ENCODE data around the gene CXCL12.

Gene CXCL12
- 0 reads per million in 3 experiments for total RNA-seq

- DNase-seq: no peak
These were observed at the start of gene CXCL12 for GRCh38 chr10:44385026-44385695. TSS of gene CXCL12 (minus strand) at chr10:44385097. CDS start at chr10:44385005, 92 bp downstream.

DNA sequence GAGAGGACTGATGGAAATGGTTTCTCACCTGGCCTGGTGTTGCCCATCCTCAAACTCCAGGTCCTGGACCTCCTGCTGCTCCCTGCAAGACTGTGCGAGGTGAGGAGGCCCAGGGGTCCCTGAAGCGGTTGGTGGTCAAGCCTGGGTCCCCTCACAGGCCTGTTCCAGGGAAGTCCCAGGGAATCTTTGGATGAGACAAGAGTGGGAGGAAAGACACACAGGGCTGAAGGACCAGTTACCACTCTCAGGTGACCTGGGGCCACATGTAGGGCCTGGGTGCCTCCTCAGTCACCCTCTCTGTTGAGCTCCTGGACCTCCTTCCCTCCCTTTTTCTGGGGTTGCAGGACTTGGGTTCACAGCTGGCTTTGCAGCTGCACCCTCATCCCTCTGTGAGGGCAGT is 42.6 kb upstream of the CXCL12 start:
- no peak for DNase-seq

- no peak for DNase-seq
These were observed 42.1 kb upstream of the CXCL12 start for GRCh38 chr10:44427037-44427436.

GRCh38 chr10:44426247-44427034 is 41.5 kb upstream of the CXCL12 start:
- DNase-seq: no peak

GRCh38 chr10:44425466-44425865 is 40.6 kb upstream of the CXCL12 start:
- no peak for DNase-seq

DNA sequence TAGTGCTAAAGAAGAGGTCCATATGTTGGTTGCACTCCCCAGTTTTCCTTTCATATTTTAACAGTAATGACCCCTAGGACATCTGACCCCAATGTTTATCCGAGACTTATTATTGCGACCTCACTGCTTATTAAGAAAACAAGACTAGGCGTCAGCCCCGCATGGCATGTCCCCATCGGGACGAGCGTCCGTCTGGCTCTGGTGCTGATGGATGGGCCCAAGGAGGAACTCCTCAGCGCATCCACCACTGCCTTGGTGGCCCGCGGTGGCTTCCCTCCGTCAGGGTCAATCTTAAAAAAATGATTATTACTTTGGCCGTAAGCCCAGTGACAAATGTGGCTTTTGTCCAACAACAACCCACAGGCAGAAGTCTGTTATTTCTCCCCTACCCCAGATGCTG is 40.1 kb upstream of the CXCL12 start:
- DNase-seq: no peak

DNA sequence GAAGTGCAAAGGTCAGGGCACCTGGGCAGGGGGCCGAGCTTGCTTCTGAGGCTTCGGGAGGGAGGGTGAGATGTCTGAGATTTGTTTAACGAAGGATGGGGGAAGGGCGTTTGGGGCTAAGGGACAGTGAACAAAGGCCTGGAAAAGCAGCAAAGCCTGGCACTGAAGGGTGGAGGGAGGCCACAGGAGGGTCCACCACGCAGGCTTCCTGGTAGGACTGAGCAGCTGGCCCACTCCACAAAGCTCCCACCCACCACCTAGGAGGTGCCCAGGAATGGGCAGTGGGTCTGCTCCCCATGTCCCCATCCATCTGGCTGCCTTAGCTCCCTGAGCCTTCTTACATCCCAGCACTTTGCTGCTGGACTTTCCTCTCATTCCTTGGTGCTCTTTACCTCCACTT is 39.4 kb upstream of the CXCL12 start:
- DNase-seq: no peak

DNA sequence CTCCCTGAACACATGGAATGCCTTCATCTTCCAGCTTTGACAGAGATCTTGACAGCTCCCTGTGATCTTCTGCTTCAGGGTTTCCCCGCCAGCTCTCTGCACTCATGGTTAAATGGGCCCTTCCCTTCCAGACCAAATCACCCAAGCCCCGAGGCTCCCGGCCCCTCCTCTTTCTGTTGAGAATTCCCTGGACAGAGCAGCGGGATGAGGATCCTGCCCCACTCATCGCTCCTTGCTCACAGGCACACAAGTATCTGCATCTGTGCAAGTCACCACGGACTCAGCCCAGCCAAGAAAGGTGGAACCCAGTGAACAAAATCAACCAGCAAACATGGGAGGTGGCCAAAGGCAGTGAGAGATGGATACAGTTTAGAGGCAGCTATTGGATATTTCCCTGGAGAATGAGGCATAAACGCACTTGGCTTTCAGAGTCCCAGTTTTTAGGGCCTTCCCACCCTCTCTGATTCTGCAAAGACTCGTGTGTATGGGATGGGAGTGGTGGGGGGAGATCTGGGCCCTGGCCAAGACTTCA is 37.7 kb upstream of the CXCL12 start:
- DNase-seq: no peak

- DNase-seq: no peak
These were observed 37.3 kb upstream of the CXCL12 start for GRCh38 chr10:44422153-44422552.

- DNase-seq: no peak
These were observed 35.1 kb upstream of the CXCL12 start for GRCh38 chr10:44419790-44420549.

DNA sequence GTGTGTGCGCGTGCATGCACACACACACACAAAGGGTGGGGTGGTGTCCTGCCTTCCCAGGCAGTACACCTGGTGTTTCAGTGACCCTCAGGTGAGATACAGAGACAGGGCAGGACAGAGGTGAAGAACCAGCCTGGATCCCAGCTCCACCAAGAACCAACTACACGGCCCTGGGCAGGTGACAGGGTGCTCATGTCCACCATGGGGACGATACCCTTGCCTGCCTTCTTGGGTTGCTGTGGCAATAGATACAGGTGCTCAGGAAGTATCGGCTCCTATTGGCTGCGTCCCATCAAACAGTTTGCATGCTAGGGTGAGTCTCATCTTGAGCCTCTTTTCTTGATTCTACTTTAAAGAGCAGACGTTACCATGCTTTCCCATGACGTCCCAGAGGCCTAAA is 33.7 kb upstream of the CXCL12 start:
- DNase-seq: no peak

DNA sequence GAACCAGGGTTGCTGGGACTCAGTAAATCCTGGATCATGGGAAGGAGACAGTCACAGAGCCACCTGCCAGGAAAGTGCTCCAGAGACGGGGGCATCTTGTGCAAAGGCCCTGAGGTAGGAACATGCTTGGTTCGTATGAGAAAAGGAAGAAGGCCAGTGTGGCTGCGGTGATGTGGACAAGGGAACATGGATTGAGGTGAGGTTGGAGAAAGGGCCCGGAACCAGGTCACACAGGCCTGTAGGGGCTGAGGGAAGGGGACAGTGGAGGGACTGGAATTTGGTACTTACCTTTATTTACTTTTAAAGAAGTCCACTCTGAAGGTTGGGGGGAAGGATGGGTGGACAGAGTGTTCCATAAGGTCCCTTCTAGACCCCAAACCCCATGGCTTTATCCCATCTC is 32.9 kb upstream of the CXCL12 start:
- DNase-seq: no peak

DNA sequence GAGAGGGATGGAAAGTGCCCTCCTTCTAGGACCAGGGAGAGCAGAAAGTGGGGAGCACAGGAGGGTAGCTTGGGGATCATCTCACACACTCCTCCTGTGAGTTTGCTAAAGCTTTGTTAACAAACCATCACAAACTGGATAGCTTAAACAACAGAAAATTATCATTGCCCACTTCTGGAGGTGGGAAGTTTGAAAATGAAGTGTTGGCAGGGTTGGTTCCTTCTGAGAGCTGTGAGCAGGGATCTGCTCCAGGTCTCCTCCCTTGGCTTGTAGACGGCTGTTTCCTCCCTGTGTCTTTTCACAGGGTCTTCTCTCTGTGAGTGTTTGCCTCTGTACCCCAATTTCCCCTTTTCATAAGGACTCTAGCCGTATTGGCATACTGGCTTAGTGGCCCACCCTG is 32.0 kb upstream of the CXCL12 start:
- DNase-seq: no peak

GRCh38 chr10:44416021-44416771 is 31.3 kb upstream of the CXCL12 start:
- DNase-seq: no peak

GRCh38 chr10:44415121-44415520 is 30.2 kb upstream of the CXCL12 start:
- no peak for DNase-seq

GRCh38 chr10:44413416-44413815 is 28.5 kb upstream of the CXCL12 start:
- no peak for DNase-seq

GRCh38 chr10:44411251-44411650 is 26.4 kb upstream of the CXCL12 start:
- DNase-seq: no peak

GRCh38 chr10:44404741-44405437 is 20.0 kb upstream of the CXCL12 start:
- no peak for DNase-seq

DNA sequence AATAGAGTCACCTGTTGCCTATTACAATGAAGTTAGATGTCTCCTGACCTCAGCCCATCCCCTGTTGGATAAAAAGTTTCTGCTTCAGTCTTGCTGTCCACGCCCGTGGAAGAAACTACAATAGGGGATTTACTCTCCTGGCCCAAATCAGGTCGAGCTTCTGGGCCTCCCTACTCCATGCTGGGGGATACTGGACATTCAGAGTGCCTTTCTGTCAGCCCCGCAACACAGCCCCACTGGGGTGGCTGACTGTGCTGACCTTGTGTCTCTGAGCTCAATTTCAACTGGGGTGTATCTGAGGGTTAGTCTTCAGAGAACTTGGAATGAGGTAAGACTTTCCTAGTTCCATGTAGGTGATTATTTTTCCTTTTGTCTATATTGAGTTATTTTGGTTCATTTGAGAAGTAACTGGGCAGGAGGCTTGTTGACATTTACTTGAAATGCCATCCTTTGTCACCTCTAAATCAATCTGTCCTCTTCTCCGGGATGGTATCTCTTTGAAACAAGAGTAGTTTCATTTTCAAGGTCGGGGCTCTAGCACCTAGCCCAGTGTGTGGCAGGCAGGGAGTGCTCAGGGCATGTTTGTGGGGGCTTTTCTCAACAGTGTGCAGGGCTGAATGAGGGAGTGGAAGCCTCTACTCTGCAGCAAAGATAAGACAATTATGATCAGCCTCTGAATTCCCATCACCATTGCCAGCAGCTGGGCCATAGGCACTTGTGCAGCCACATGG is 17.7 kb upstream of the CXCL12 start:
- DNase-seq: no peak

- DNase-seq: no peak
These were observed 15.6 kb upstream of the CXCL12 start for GRCh38 chr10:44400541-44400940.
